Midbrain (tissue), 1 donor: Measurements from ENCODE around the gene NEBL.
"Not testable (repeated sequence)": the region's sequence is repeated elsewhere in the genome, so short reads cannot be mapped to it uniquely, and the experiment has no call there.

Experiments
- DNase-seq: peaks from one replicate; lab custom pipeline; 2025; lab: John Stamatoyannopoulos, UW

NEBL gene

GRCh38 chr10:20897146-20897825, at the start of gene NEBL:
TSS of gene NEBL (minus strand) at chr10:20897311. CDS start at chr10:20897205, 106 bp downstream.
- DNase-seq = no peak

- DNase-seq = no peak
These were observed 48.6 kb upstream of the NEBL start for GRCh38 chr10:20945546-20946332.

GRCh38 chr10:20944789-20945502, 47.8 kb upstream of the NEBL start:
- DNase-seq = no peak

GRCh38 chr10:20939414-20939813, 42.3 kb upstream of the NEBL start:
- not testable (repeated sequence) for DNase-seq

GRCh38 chr10:20936396-20936795, 39.3 kb upstream of the NEBL start:
- DNase-seq = no peak

- DNase-seq = no peak
These were observed 38.8 kb upstream of the NEBL start for GRCh38 chr10:20935931-20936330.

- no peak for DNase-seq
These were observed 38.2 kb upstream of the NEBL start for GRCh38 chr10:20935301-20935700.

GRCh38 chr10:20933705-20934104, 36.6 kb upstream of the NEBL start:
- DNase-seq = no peak

- DNase-seq = no peak
These were observed 35.6 kb upstream of the NEBL start for GRCh38 chr10:20932606-20933126.

- no peak for DNase-seq
These were observed 34.2 kb upstream of the NEBL start for GRCh38 chr10:20931156-20931795.

- DNase-seq = no peak
These were observed 30.3 kb upstream of the NEBL start for GRCh38 chr10:20927456-20927855.

GRCh38 chr10:20922451-20922850, 25.3 kb upstream of the NEBL start:
- no peak for DNase-seq

GRCh38 chr10:20922033-20922432, 24.9 kb upstream of the NEBL start:
- no peak for DNase-seq

- DNase-seq = no peak
These were observed 22.9 kb upstream of the NEBL start for GRCh38 chr10:20920061-20920460.

GRCh38 chr10:20919481-20919880, 22.4 kb upstream of the NEBL start:
- DNase-seq = no peak

GRCh38 chr10:20916976-20917375, 19.9 kb upstream of the NEBL start:
- DNase-seq = no peak

GRCh38 chr10:20912969-20913368, 15.9 kb upstream of the NEBL start:
- DNase-seq = no peak

GRCh38 chr10:20911626-20912025, 14.5 kb upstream of the NEBL start:
- no peak for DNase-seq

- DNase-seq = no peak
These were observed 12.7 kb upstream of the NEBL start for GRCh38 chr10:20909801-20910200.

- DNase-seq = no peak
These were observed 11.3 kb upstream of the NEBL start for GRCh38 chr10:20908391-20908790.

- DNase-seq = no peak
These were observed 6.7 kb upstream of the NEBL start for GRCh38 chr10:20903635-20904390.
